Upper lobe of right lung (tissue), 1 donor: ENCODE data around the gene CGB8. TPM values are rescaled to one million over a fixed set of nuclear protein-coding genes. Genes with fewer than 3 reads are reported as not detected.

ENCODE experiments used
- ATAC-seq: fragments of 200-7000 bp; cut with Tn5 transposase; one replicate; pipeline ENCODE4 v1.9.1; 2020; ENCODE audit warnings: mild to moderate bottlenecking, moderate library complexity
- DNase-seq: peaks from one replicate; pipeline ENCODE4 v3.0.0-alpha.2; 2020
- H3K27ac ChIP-seq: fragments of 200-600 bp; one replicate; pipeline ENCODE4 v1.8.0; 2022
- H3K27me3 ChIP-seq: fragments of 200-600 bp; one replicate; pipeline ENCODE4 v1.8.0; 2022; ENCODE audit warnings: mild to moderate bottlenecking
- H3K36me3 ChIP-seq: fragments of 200-600 bp; one replicate; pipeline ENCODE4 v1.8.0; 2022
- H3K4me1 ChIP-seq: fragments of 200-600 bp; one replicate; pipeline ENCODE4 v1.8.0; 2022
- H3K4me3 ChIP-seq: fragments of 200-600 bp; one replicate; pipeline ENCODE4 v1.8.0; 2022; ENCODE audit warnings: mild to moderate bottlenecking
- H3K9me3 ChIP-seq: fragments of 200-600 bp; one replicate; pipeline ENCODE4 v1.8.0; 2022
- CTCF ChIP-seq: fragments of 200-600 bp; IDR thresholded peaks from one replicate; pipeline ENCODE4 v1.8.0; 2022; ENCODE audit warnings: antibody characterized with exemption
- intact Hi-C: fragments of 100-400 bp; cut with DNase I; formaldehyde crosslinking; loops from one replicate; pipeline ENCODE4 v1.11.0; 2022
- microRNA-seq: library from miRNA; unstranded; fragments of <30 nt; microRNA quantifications from one replicate; pipeline ENCODE4 v1.2.0, GENCODE V29; 2020; ENCODE audit warnings: borderline microRNAs expressed
- total RNA-seq: library from RNA; stranded (reverse); fragmentation: NEBNext Ultra II Directional; extraction: Animal tissue kit (Norgen Biotek cat#: 25700); gene quantifications from one replicate; pipeline ENCODE4 v1.2.1, GENCODE V29; 2021
- donor health status: DM: no; HTN: yes; CAD: no; lungs with severe emphysema.

The CGB8 gene
- total RNA-seq, 1 donor from 2014 or later, result not detected

- peak; percentile 54 for TF ChIP-seq CTCF
- Histone ChIP-seq H3K4me3 (no peak overlapping the region), H3K4me1 (peaks cover 1% of the 10 kb centered on the region), H3K27me3 (no peaks in the 10 kb centered on the region), H3K9me3 (no peaks in the 10 kb centered on the region), H3K36me3 (peaks cover 22% of the 10 kb centered on the region), H3K27ac (no peak overlapping the region)
- ATAC-seq, result peak; percentile 83
- no peak for DNase-seq
- intact Hi-C loops, result no loop called here
These were observed 49.2 kb downstream of the CGB8 start for GRCh38 chr19:48999481-49000325.

GRCh38 chr19:48997972-48998371 is 50.9 kb downstream of the CGB8 start:
- peak; percentile 48 for TF ChIP-seq CTCF
- intact Hi-C loops, result no loop called here
- DNase-seq, result no peak
- H3K27me3 ChIP-seq, result no peaks in the 10 kb centered on the region
- H3K4me1 ChIP-seq, result peaks cover 8% of the 10 kb centered on the region
- no peak for ATAC-seq
- H3K4me3 ChIP-seq, result no peak overlapping the region
- no peak overlapping the region for H3K27ac ChIP-seq
- H3K9me3 ChIP-seq, result no peaks in the 10 kb centered on the region
- peaks cover 7% of the 10 kb centered on the region for H3K36me3 ChIP-seq

Small RNA genes within 50 kb of the gene (microRNA-seq; reads per million reads assigned to microRNA genes)
- not detected for gene MIR6798

Other genes starting within 250 kb of the CGB8 start
- 59.0 TPM for gene BCAT2, start 238.1 kb downstream of the CGB8 start, total RNA-seq
- gene HSD17B14, start 212.6 kb downstream of the CGB8 start, total RNA-seq, result 23.5 TPM
- gene PLEKHA4, start 180.5 kb downstream of the CGB8 start, total RNA-seq, result 16.0 TPM
- 80.9 TPM for gene PPP1R15A, start 176.7 kb downstream of the CGB8 start, total RNA-seq
- not detected for gene TULP2, start 150.4 kb downstream of the CGB8 start, total RNA-seq
- 287 TPM for gene NUCB1, start 148.8 kb downstream of the CGB8 start, total RNA-seq
- 3.0 TPM for gene DHDH, start 115.4 kb downstream of the CGB8 start, total RNA-seq
- 127 TPM for gene BAX, start 94.2 kb downstream of the CGB8 start, total RNA-seq
- gene FTL, start 83.8 kb downstream of the CGB8 start, total RNA-seq, result 7,346 TPM
- gene GYS1, start 55.8 kb downstream of the CGB8 start, total RNA-seq, result 35.1 TPM
- 37.6 TPM for gene RUVBL2, start 55.2 kb downstream of the CGB8 start, total RNA-seq
- not detected for gene LHB, start 32.0 kb downstream of the CGB8 start, total RNA-seq
- not detected for gene CGB3, start 24.8 kb downstream of the CGB8 start, total RNA-seq
- gene CGB2, start 17.2 kb downstream of the CGB8 start, total RNA-seq, result not detected
- gene CGB1, start 12.2 kb downstream of the CGB8 start, total RNA-seq, result not detected
- not detected for gene CGB5, start 5.3 kb downstream of the CGB8 start, total RNA-seq
- gene CGB7, start 8.6 kb upstream of the CGB8 start, total RNA-seq, result 0.43 TPM
- 2.7 TPM for gene NTF4, start 15.7 kb upstream of the CGB8 start, total RNA-seq
- gene KCNA7, start 23.6 kb upstream of the CGB8 start, total RNA-seq, result not detected
- 179 TPM for gene SNRNP70, start 36.3 kb upstream of the CGB8 start, total RNA-seq
- 12.2 TPM for gene LIN7B, start 65.3 kb upstream of the CGB8 start, total RNA-seq
- 1.5 TPM for gene C19orf73, start 70.0 kb upstream of the CGB8 start, total RNA-seq
- gene PPFIA3, start 70.4 kb upstream of the CGB8 start, total RNA-seq, result 10.7 TPM
- 2.2 TPM for gene HRC, start 106.3 kb upstream of the CGB8 start, total RNA-seq
- gene TRPM4, start 108.7 kb upstream of the CGB8 start, total RNA-seq, result 44.3 TPM